Inflammatory macrophage treated with lipopolysaccharide for 4 hours (primary cell): ENCODE measurements around the gene ASB13.
"Not testable (repeated sequence)": the region's sequence is repeated elsewhere in the genome, so short reads cannot be mapped to it uniquely, and the experiment has no call there.

ENCODE experiments used
- DNase-seq: peaks from one replicate; pipeline ENCODE4 v3.0.0-alpha.2; 2020

ASB13 gene

GRCh38 chr10:5603848-5604170 lies 62.6 kb downstream of the ASB13 start:
- no peak for DNase-seq

- DNase-seq = no peak
Measured at GRCh38 chr10:5603091-5603847, 63.1 kb downstream of the ASB13 start.

GRCh38 chr10:5601826-5602495 lies 64.4 kb downstream of the ASB13 start:
- DNase-seq = no peak

GRCh38 chr10:5600908-5601307 lies 65.5 kb downstream of the ASB13 start:
- DNase-seq = no peak

- no peak for DNase-seq
Measured at GRCh38 chr10:5599613-5600520, 66.5 kb downstream of the ASB13 start.

GRCh38 chr10:5598085-5598690 lies 68.2 kb downstream of the ASB13 start:
- no peak for DNase-seq

GRCh38 chr10:5596611-5597341 lies 69.6 kb downstream of the ASB13 start:
- no peak for DNase-seq

- no peak for DNase-seq
Measured at GRCh38 chr10:5595994-5596471, 70.4 kb downstream of the ASB13 start.

- DNase-seq = no peak
Measured at GRCh38 chr10:5595591-5595990, 70.8 kb downstream of the ASB13 start.

- no peak for DNase-seq
Measured at GRCh38 chr10:5595095-5595494, 71.3 kb downstream of the ASB13 start.

GRCh38 chr10:5594271-5595049 lies 71.9 kb downstream of the ASB13 start:
- DNase-seq = no peak

GRCh38 chr10:5593347-5593746 lies 73.0 kb downstream of the ASB13 start:
- DNase-seq = not testable (repeated sequence)

- no peak for DNase-seq
Measured at GRCh38 chr10:5592070-5592469, 74.3 kb downstream of the ASB13 start.

GRCh38 chr10:5591336-5591824 lies 75.0 kb downstream of the ASB13 start:
- no peak for DNase-seq

- no peak for DNase-seq
Measured at GRCh38 chr10:5590816-5591215, 75.6 kb downstream of the ASB13 start.

- no peak for DNase-seq
Measured at GRCh38 chr10:5589661-5590511, 76.5 kb downstream of the ASB13 start.

- no peak for DNase-seq
Measured at GRCh38 chr10:5589011-5589660, 77.3 kb downstream of the ASB13 start.
